Jurkat, Clone E6-1 (cell line): ENCODE measurements around the gene KIF6.

Experiments used
- DNase-seq: peaks from one replicate; pipeline ENCODE4 v3.0.0-alpha.2; 2011; ENCODE audit warnings: low read depth, low spot score
- H3K4me3 ChIP-seq: 2 replicates; pipeline ENCODE4 v1.5.1; 2011; ENCODE audit warnings: mild to moderate bottlenecking, low read length, control low read depth, moderate library complexity

KIF6 gene

GRCh38 chr6:39347206-39347605 lies 378.0 kb downstream of the KIF6 start:
- no peak for DNase-seq
- H3K4me3 ChIP-seq = no peak overlapping the region

- H3K4me3 ChIP-seq = no peak overlapping the region
- DNase-seq = no peak
These were observed 380.4 kb downstream of the KIF6 start for GRCh38 chr6:39344821-39345280.

- DNase-seq = no peak
- H3K4me3 ChIP-seq = no peak overlapping the region
These were observed 381.8 kb downstream of the KIF6 start for GRCh38 chr6:39343396-39343870.

GRCh38 chr6:39342692-39343395 lies 382.4 kb downstream of the KIF6 start:
- no peak for DNase-seq
- H3K4me3 ChIP-seq = no peak overlapping the region

- DNase-seq = no peak
- no peak overlapping the region for H3K4me3 ChIP-seq
These were observed 383.3 kb downstream of the KIF6 start for GRCh38 chr6:39341937-39342336.

GRCh38 chr6:39341352-39341751 lies 383.9 kb downstream of the KIF6 start:
- DNase-seq = no peak
- H3K4me3 ChIP-seq = no peak overlapping the region

- no peak for DNase-seq
- no peak overlapping the region for H3K4me3 ChIP-seq
These were observed 385.2 kb downstream of the KIF6 start for GRCh38 chr6:39339868-39340550.

- DNase-seq = no peak
- no peak overlapping the region for H3K4me3 ChIP-seq
These were observed 385.9 kb downstream of the KIF6 start for GRCh38 chr6:39339096-39339867.

GRCh38 chr6:39338397-39338796 lies 386.8 kb downstream of the KIF6 start:
- no peak for DNase-seq
- no peak overlapping the region for H3K4me3 ChIP-seq

GRCh38 chr6:39335780-39336545 lies 389.2 kb downstream of the KIF6 start:
- H3K4me3 ChIP-seq = no peak overlapping the region
- DNase-seq = no peak

GRCh38 chr6:39333644-39334438 lies 391.4 kb downstream of the KIF6 start:
- DNase-seq = no peak
- no peak overlapping the region for H3K4me3 ChIP-seq

- DNase-seq = no peak
- no peak overlapping the region for H3K4me3 ChIP-seq
These were observed 394.7 kb downstream of the KIF6 start for GRCh38 chr6:39330476-39330875.

GRCh38 chr6:39330057-39330456 lies 395.2 kb downstream of the KIF6 start:
- H3K4me3 ChIP-seq = no peak overlapping the region
- no peak for DNase-seq

GRCh38 chr6:39328066-39328465 lies 397.1 kb downstream of the KIF6 start:
- H3K4me3 ChIP-seq = no peak overlapping the region
- DNase-seq = no peak

- no peak overlapping the region for H3K4me3 ChIP-seq
- DNase-seq = no peak
These were observed 397.7 kb downstream of the KIF6 start for GRCh38 chr6:39327507-39327906.

- H3K4me3 ChIP-seq = no peak within 1 kb of the TSS
- no peak for DNase-seq
These were observed 402.8 kb downstream of the KIF6 start, which contains the start of gene KCNK16 for GRCh38 chr6:39322306-39322850. KCNK16 (minus strand) TSS chr6:39322702; CDS start chr6:39322540, 162 bp downstream.

- no peak for DNase-seq
- H3K4me3 ChIP-seq = no peak overlapping the region
These were observed 403.4 kb downstream of the KIF6 start for GRCh38 chr6:39321761-39322160.

- no peak overlapping the region for H3K4me3 ChIP-seq
- no peak for DNase-seq
These were observed 404.7 kb downstream of the KIF6 start for GRCh38 chr6:39320363-39320984.
